Astrocyte (in vitro differentiated cells and primary cell): ENCODE measurements around the gene GAB2. TPM values are rescaled to one million over a fixed set of nuclear protein-coding genes. Genes with fewer than 3 reads are reported as not detected.

Experiments used
- DNase-seq: peaks from one replicate; pipeline ENCODE4 v3.0.0-alpha.2; 2010; ENCODE audit warnings: low read depth
- FAIRE-seq: peaks from 2 replicates; lab custom pipeline; 2011; peaks lifted over from hg19 to GRCh38; lab: Jason Lieb, UNC
- H2AFZ ChIP-seq: 2 replicates; pipeline ENCODE4 v1.6.0; 2012; ENCODE audit warnings: low read depth, low read length, inconsistent platforms
- H3K27ac ChIP-seq: 2 replicates; pipeline ENCODE4 v1.5.1; 2011; ENCODE audit warnings: low read depth, low read length, inconsistent platforms
- H3K27me3 ChIP-seq: 2 replicates; pipeline ENCODE4 v1.6.0; 2011; ENCODE audit warnings: low read length, inconsistent platforms; ENCODE audit not compliant: insufficient read depth
- H3K36me3 ChIP-seq: 2 replicates; pipeline ENCODE4 v1.5.1; 2011; ENCODE audit warnings: low read length, inconsistent platforms; ENCODE audit not compliant: insufficient read depth
- H3K4me1 ChIP-seq: 2 replicates; pipeline ENCODE4 v1.5.1; 2011; ENCODE audit warnings: low read length, inconsistent platforms; ENCODE audit not compliant: insufficient read depth
- H3K4me2 ChIP-seq: 2 replicates; pipeline ENCODE4 v1.6.0; 2012; ENCODE audit warnings: low read length, inconsistent platforms
- H3K4me3 ChIP-seq: 2 replicates; pipeline ENCODE4 v1.5.1; 2011; ENCODE audit warnings: low read depth, mild to moderate bottlenecking, low read length, inconsistent platforms; ENCODE audit not compliant: insufficient read depth
- H3K79me2 ChIP-seq: 2 replicates; pipeline ENCODE4 v1.6.0; 2012; ENCODE audit warnings: mild to moderate bottlenecking, low read length, inconsistent platforms; ENCODE audit not compliant: insufficient read depth
- H3K9ac ChIP-seq: 2 replicates; pipeline ENCODE4 v1.6.0; 2012; ENCODE audit warnings: mild to moderate bottlenecking, low read length, inconsistent platforms
- H3K9me3 ChIP-seq: 2 replicates; pipeline ENCODE4 v1.5.1; 2012; ENCODE audit warnings: low read depth, mild to moderate bottlenecking, low read length, inconsistent platforms; ENCODE audit not compliant: insufficient read depth
- H4K20me1 ChIP-seq: 2 replicates; pipeline ENCODE4 v1.6.0; 2012; ENCODE audit warnings: low read length, inconsistent platforms; ENCODE audit not compliant: insufficient read depth
- H3K27ac Mint-ChIP-seq: one replicate; pipeline ENCODE4 v1.8.0; 2021; ENCODE audit warnings: mild to moderate bottlenecking, mixed read lengths; ENCODE audit not compliant: unreplicated experiment
- H3K27me3 Mint-ChIP-seq: one replicate; pipeline ENCODE4 v1.8.0; 2021; ENCODE audit warnings: low read depth, mixed read lengths; ENCODE audit not compliant: unreplicated experiment
- H3K36me3 Mint-ChIP-seq: one replicate; pipeline ENCODE4 v1.8.0; 2021; ENCODE audit warnings: low read depth, mixed read lengths; ENCODE audit not compliant: unreplicated experiment
- H3K4me1 Mint-ChIP-seq: one replicate; pipeline ENCODE4 v1.8.0; 2021; ENCODE audit warnings: low read depth, mixed read lengths; ENCODE audit not compliant: unreplicated experiment
- H3K4me3 Mint-ChIP-seq: one replicate; pipeline ENCODE4 v1.8.0; 2021; ENCODE audit warnings: mild to moderate bottlenecking, moderate library complexity, mixed read lengths; ENCODE audit not compliant: unreplicated experiment
- H3K9me3 Mint-ChIP-seq: one replicate; pipeline ENCODE4 v1.8.0; 2021; ENCODE audit warnings: mild to moderate bottlenecking, mixed read lengths; ENCODE audit not compliant: unreplicated experiment
- EZH2 ChIP-seq: IDR thresholded peaks from 2 replicates; pipeline ENCODE4 v1.6.1; 2012; ENCODE audit warnings: mild to moderate bottlenecking, low read length, inconsistent platforms; ENCODE audit not compliant: insufficient read depth
- total RNA-seq: library from RNA; stranded (reverse); gene quantifications from 2 replicates; pipeline ENCODE4 v1.2.1, GENCODE V29; 2021
- TF ChIP-seq, protein P1 (sequence below): IDR thresholded peaks from 2 replicates; pipeline ENCODE4 v1.5.1; 2011; ENCODE audit warnings: low read depth, mild to moderate bottlenecking, inconsistent platforms, low read length, moderate library complexity; ENCODE audit not compliant: insufficient read depth

Gene GAB2
- total RNA-seq, 1 donor from 2014 or later, result 18.2 TPM

DNA sequence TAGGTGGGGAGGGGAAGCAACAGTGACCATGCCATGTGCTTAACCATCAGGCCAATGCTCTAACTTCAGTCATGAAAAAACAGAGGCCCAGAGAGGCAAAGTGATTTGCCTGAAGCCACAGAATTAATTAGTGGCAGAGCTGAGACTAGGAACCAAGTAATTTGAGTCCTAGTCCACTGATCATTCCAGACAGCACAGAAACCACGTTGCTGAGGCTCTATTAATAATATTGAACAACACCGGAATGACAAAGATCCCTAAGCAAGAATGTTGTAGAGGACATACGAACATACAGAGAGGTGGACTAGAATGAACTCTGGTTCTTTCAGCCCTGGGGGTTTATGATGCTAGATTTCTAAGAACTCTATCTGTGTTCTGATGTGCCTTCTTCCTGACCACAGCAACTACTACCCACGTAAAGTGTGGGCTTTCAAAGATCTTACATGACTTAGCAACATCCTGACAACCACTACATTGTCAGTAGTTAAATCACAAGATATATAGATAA lies 92.3 kb downstream of the GAB2 start:
- Histone ChIP-seq H3K27ac (no peak overlapping the region), H2AFZ (no peak overlapping the region), H3K4me3 (no peak overlapping the region), H3K9me3 (no peaks in the 10 kb centered on the region), H3K4me1 (no peaks in the 10 kb centered on the region), H3K9ac (no peak overlapping the region), H3K79me2 (no peaks in the 10 kb centered on the region), H3K36me3 (no peaks in the 10 kb centered on the region), H3K4me2 (no peak overlapping the region), H3K27me3 (no peaks in the 10 kb centered on the region), H4K20me1 (no peaks in the 10 kb centered on the region)
- no peak for FAIRE-seq
- DNase-seq, result no peak
- Mint-ChIP-seq H3K9me3 (no peaks in the 10 kb centered on the region), H3K27me3 (no peaks in the 10 kb centered on the region), H3K27ac (no peak overlapping the region), H3K4me3 (no peak overlapping the region), H3K36me3 (no peaks in the 10 kb centered on the region), H3K4me1 (peaks cover 6% of the 10 kb centered on the region)
- TF ChIP-seq, protein P1, sequence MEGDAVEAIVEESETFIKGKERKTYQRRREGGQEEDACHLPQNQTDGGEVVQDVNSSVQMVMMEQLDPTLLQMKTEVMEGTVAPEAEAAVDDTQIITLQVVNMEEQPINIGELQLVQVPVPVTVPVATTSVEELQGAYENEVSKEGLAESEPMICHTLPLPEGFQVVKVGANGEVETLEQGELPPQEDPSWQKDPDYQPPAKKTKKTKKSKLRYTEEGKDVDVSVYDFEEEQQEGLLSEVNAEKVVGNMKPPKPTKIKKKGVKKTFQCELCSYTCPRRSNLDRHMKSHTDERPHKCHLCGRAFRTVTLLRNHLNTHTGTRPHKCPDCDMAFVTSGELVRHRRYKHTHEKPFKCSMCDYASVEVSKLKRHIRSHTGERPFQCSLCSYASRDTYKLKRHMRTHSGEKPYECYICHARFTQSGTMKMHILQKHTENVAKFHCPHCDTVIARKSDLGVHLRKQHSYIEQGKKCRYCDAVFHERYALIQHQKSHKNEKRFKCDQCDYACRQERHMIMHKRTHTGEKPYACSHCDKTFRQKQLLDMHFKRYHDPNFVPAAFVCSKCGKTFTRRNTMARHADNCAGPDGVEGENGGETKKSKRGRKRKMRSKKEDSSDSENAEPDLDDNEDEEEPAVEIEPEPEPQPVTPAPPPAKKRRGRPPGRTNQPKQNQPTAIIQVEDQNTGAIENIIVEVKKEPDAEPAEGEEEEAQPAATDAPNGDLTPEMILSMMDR, result no peak
- TF ChIP-seq EZH2, result no peak

DNA sequence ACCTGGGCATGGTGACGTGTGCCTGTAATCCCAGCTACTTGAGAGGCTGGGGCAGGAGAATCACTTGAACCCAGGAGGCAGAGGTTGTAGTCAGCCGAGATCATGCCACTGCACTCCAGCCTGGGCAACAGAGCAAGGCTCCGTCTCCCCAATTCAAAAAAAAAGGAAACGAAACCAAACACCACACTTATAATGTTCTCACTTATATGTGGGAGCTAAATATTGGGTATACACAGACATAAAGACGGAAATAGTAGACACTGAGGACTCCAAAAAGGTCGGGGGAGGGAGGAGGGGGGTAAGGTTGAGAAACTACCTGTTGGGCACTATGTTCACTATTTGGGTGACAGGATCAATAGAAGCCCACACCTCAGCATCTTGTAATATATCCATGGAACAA lies 94.3 kb downstream of the GAB2 start:
- TF ChIP-seq, protein P1, result no peak
- TF ChIP-seq EZH2, result no peak
- H3K4me1 Mint-ChIP-seq, result peaks cover 11% of the 10 kb centered on the region
- Histone ChIP-seq H3K27me3 (no peaks in the 10 kb centered on the region), H3K36me3 (no peaks in the 10 kb centered on the region), H2AFZ (no peak overlapping the region), H3K4me3 (no peak overlapping the region), H3K79me2 (no peaks in the 10 kb centered on the region), H3K27ac (no peak overlapping the region), H3K9ac (no peak overlapping the region), H3K4me2 (no peak overlapping the region), H3K4me1 (no peaks in the 10 kb centered on the region), H4K20me1 (no peaks in the 10 kb centered on the region), H3K9me3 (no peaks in the 10 kb centered on the region)
- DNase-seq, result no peak
- no peak overlapping the region for H3K27ac Mint-ChIP-seq
- FAIRE-seq, result no peak
- no peaks in the 10 kb centered on the region for H3K27me3 Mint-ChIP-seq
- no peaks in the 10 kb centered on the region for H3K9me3 Mint-ChIP-seq
- no peaks in the 10 kb centered on the region for H3K36me3 Mint-ChIP-seq
- no peak overlapping the region for H3K4me3 Mint-ChIP-seq

- Mint-ChIP-seq H3K4me1 (peaks cover 5% of the 10 kb centered on the region), H3K36me3 (no peaks in the 10 kb centered on the region), H3K27ac (no peak overlapping the region), H3K4me3 (no peak overlapping the region), H3K27me3 (no peaks in the 10 kb centered on the region), H3K9me3 (no peaks in the 10 kb centered on the region)
- Histone ChIP-seq H4K20me1 (no peaks in the 10 kb centered on the region), H3K4me3 (no peak overlapping the region), H3K27me3 (no peaks in the 10 kb centered on the region), H3K9me3 (no peaks in the 10 kb centered on the region), H3K9ac (no peak overlapping the region), H2AFZ (no peak overlapping the region), H3K4me1 (no peaks in the 10 kb centered on the region), H3K36me3 (no peaks in the 10 kb centered on the region), H3K27ac (no peak overlapping the region), H3K4me2 (no peak overlapping the region), H3K79me2 (no peaks in the 10 kb centered on the region)
- TF ChIP-seq EZH2, result no peak
- TF ChIP-seq, protein P1, result no peak
- DNase-seq (no peak), FAIRE-seq (no peak)
Measured at GRCh38 chr11:78319453-78319955, 98.1 kb downstream of the GAB2 start.
